ENCODE data around the gene ZNF30. TPM values are rescaled to one million over a fixed set of nuclear protein-coding genes. Genes with fewer than 3 reads are reported as not detected.

ZNF30 gene
- total RNA-seq, 2 donors from 2014 or later: 4.6 to 6.8 TPM

DNA sequence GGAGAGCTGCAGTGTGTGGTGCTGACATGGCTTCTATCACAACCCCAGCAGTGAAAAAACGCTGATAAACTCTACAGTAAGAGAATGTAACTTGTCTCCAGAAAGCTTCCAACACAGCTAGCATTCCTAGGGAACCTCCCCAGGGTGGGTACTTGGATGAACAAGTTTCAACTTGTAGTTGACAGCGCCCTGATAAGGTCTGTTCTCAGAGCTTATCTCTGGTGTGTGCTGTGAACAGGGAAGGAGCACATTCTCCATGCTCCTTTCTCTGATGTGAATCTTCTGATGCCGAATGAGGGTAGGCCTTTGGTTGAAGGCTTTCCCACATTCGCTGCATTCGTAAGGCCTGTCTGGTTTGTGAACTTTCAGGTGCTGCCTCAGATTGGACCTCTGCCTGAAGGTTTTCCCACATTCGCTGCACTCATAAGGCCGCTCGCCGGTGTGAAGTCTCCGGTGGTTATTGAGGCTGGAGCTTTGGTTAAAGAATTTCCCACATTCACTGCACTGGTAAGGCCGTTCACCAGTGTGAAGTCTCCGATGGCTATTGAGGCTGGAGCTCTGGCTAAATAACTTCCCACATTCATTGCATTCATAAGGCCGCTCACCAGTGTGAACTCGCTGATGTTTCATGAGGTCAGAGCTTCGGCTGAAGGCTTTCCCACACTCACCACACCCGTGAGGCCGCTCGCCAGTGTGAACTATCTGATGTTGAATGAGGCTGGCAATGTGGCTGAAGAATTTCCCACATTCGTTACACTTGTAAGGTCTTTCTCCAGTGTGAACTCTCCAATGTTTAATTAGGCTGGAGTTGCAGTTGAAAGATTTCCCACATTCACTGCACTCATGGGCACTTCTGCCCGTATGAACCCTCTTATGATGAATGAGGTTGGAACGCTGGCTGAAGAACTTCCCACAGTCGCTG, 31.4 kb downstream of the ZNF30 start:
- H3K9me3 ChIP-seq (ENCODE audit: control insufficient read depth, low read length): peaks cover 93% of the 10 kb centered on the region
- Mint-ChIP-seq H3K27me3 (ENCODE audit: insufficient read depth) (no peaks in the 10 kb centered on the region), H3K36me3 (ENCODE audit: low read depth) (peaks cover 96% of the 10 kb centered on the region), H3K9me3 (peaks cover 98% of the 10 kb centered on the region), H3K27ac (no peak overlapping the region), H3K4me1 (peaks cover 7% of the 10 kb centered on the region), H3K4me3 (no peak overlapping the region)
- 92 to 95% methylated on average over 18 to 22 of the region's 22 CpGs for WGBS, 2 experiments (ENCODE audit: insufficient coverage in 1 of 2, insufficient read length in 1 of 2)
- H3K36me3 ChIP-seq (ENCODE audit: control insufficient read depth, insufficient read depth, low read length): peaks cover 89% of the 10 kb centered on the region
- H3K4me3 ChIP-seq (ENCODE audit: low read length): peak overlapping the region; percentile 99
- H3K9ac ChIP-seq (ENCODE audit: extremely low read depth, low read length, poor library complexity, severe bottlenecking): no peak overlapping the region
- no peaks in the 10 kb centered on the region for H3K27me3 ChIP-seq (ENCODE audit: control insufficient read depth, insufficient read depth, low read length, poor library complexity, severe bottlenecking)
- no peak overlapping the region for H3K27ac ChIP-seq (ENCODE audit: low read depth, low read length)
- TF ChIP-seq, protein P1, sequence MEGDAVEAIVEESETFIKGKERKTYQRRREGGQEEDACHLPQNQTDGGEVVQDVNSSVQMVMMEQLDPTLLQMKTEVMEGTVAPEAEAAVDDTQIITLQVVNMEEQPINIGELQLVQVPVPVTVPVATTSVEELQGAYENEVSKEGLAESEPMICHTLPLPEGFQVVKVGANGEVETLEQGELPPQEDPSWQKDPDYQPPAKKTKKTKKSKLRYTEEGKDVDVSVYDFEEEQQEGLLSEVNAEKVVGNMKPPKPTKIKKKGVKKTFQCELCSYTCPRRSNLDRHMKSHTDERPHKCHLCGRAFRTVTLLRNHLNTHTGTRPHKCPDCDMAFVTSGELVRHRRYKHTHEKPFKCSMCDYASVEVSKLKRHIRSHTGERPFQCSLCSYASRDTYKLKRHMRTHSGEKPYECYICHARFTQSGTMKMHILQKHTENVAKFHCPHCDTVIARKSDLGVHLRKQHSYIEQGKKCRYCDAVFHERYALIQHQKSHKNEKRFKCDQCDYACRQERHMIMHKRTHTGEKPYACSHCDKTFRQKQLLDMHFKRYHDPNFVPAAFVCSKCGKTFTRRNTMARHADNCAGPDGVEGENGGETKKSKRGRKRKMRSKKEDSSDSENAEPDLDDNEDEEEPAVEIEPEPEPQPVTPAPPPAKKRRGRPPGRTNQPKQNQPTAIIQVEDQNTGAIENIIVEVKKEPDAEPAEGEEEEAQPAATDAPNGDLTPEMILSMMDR (conservative IDR thresholded peaks at IDR 0.05): no peak
- H3K4me1 ChIP-seq (ENCODE audit: control insufficient read depth, insufficient read depth, low read length): no peaks in the 10 kb centered on the region
- DNase-seq: no peak

DNA sequence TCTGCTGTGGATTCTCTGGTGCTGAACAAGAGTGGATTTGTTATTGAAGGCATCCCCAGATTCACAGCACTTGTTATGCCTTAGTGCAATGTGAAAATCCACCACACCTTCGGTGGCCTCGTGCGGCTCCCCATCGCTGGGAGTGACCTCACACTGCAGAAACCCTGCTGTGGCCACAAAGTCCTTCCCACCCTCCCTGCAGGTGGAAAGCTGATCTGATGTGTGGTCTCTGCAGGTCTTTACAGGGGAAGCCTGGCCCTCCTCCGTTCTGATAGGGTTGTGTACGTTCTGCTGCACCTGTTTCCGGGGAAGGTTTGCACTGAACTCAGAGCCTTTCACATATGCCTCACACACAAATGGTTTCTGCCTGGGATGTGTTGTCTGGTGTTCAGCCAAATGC, 32.3 kb downstream of the ZNF30 start:
- no peaks in the 10 kb centered on the region for H3K27me3 Mint-ChIP-seq (ENCODE audit: insufficient read depth)
- H3K4me3 Mint-ChIP-seq: no peak overlapping the region
- DNase-seq: no peak
- Histone ChIP-seq H3K36me3 (ENCODE audit: control insufficient read depth, insufficient read depth, low read length) (peaks cover 80% of the 10 kb centered on the region), H3K9me3 (ENCODE audit: control insufficient read depth, low read length) (peaks cover 84% of the 10 kb centered on the region), H3K9ac (ENCODE audit: extremely low read depth, low read length, poor library complexity, severe bottlenecking) (no peak overlapping the region), H3K4me1 (ENCODE audit: control insufficient read depth, insufficient read depth, low read length) (no peaks in the 10 kb centered on the region), H3K27ac (ENCODE audit: low read depth, low read length) (no peak overlapping the region), H3K27me3 (ENCODE audit: control insufficient read depth, insufficient read depth, low read length, poor library complexity, severe bottlenecking) (no peaks in the 10 kb centered on the region), H3K4me3 (ENCODE audit: low read length) (peak overlapping the region; percentile 99)
- TF ChIP-seq, protein P1 (conservative IDR thresholded peaks at IDR 0.05): no peak
- peaks cover 8% of the 10 kb centered on the region for H3K4me1 Mint-ChIP-seq
- H3K27ac Mint-ChIP-seq: no peak overlapping the region
- H3K9me3 Mint-ChIP-seq: peaks cover 91% of the 10 kb centered on the region
- peaks cover 87% of the 10 kb centered on the region for H3K36me3 Mint-ChIP-seq (ENCODE audit: low read depth)
- 67 to 88% methylated on average over 3 to 7 of the region's 7 CpGs for WGBS, 2 experiments (ENCODE audit: insufficient coverage in 1 of 2, insufficient read length in 1 of 2)

DNA sequence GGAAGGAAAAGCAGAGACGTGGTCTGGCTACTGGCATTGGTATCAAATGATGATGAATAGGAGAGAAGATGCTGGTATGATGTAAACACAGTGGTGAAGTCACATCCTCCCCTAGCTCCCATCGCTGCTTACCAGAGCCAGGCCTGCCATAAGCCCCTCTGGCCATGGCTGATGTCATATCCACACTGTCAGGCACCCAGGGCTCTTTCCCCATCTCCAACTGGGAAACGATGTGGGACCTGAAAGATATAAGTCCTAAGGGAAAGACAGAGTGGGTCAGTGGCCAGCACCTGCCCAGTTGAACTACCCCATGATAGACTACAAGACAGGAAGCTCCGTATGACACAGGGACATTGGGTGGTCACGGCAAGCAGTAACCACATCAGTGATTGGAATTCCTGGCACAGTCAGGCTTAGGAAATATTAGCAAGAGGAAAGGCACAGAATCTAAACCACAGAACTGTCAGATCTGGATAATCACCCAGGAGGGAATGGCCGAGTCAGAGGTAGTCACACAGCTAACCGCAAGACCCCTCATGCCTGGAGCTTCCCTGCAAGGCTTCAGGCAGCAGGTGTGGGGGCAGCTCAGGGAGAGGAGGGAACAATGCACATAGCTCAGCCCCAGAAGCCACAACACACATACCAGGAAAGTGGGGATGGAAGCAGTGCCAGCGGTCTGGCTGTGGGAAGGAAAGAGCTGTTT, 33.6 kb downstream of the ZNF30 start:
- peaks cover 73% of the 10 kb centered on the region for H3K9me3 ChIP-seq (ENCODE audit: control insufficient read depth, low read length)
- H3K4me1 ChIP-seq (ENCODE audit: control insufficient read depth, insufficient read depth, low read length): no peaks in the 10 kb centered on the region
- peaks cover 10% of the 10 kb centered on the region for H3K4me1 Mint-ChIP-seq
- H3K4me3 ChIP-seq (ENCODE audit: low read length): peak overlapping the region; percentile 99
- H3K27ac ChIP-seq (ENCODE audit: low read depth, low read length): no peak overlapping the region
- no peak overlapping the region for H3K4me3 Mint-ChIP-seq
- DNase-seq: no peak
- TF ChIP-seq, protein P1 (conservative IDR thresholded peaks at IDR 0.05): no peak
- H3K27ac Mint-ChIP-seq: no peak overlapping the region
- peaks cover 88% of the 10 kb centered on the region for H3K9me3 Mint-ChIP-seq
- H3K36me3 Mint-ChIP-seq (ENCODE audit: low read depth): peaks cover 77% of the 10 kb centered on the region
- whole genome bisulfite sequencing, 2 experiments (ENCODE audit: insufficient coverage in 1 of 2, insufficient read length in 1 of 2): 93 to 95% methylated on average over 6 to 8 of the region's 8 CpGs
- no peak overlapping the region for H3K9ac ChIP-seq (ENCODE audit: extremely low read depth, low read length, poor library complexity, severe bottlenecking)
- no peaks in the 10 kb centered on the region for H3K27me3 ChIP-seq (ENCODE audit: control insufficient read depth, insufficient read depth, low read length, poor library complexity, severe bottlenecking)
- H3K36me3 ChIP-seq (ENCODE audit: control insufficient read depth, insufficient read depth, low read length): peaks cover 70% of the 10 kb centered on the region
- peaks cover 2% of the 10 kb centered on the region for H3K27me3 Mint-ChIP-seq (ENCODE audit: insufficient read depth)

Measured in endodermal cell (in vitro differentiated cells).